Loucy (cell line): ENCODE measurements around the gene MYO5B.

Source experiments
- CTCF ChIP-seq: fragments of 200-600 bp; sonication (generic); conservative IDR thresholded peaks from 2 replicates; pipeline ENCODE4 v1.5.1; 2014; ENCODE audit warnings: mild to moderate bottlenecking, antibody characterized with exemption, low read length
- EZH2phosphoT487 ChIP-seq: fragments of 200-600 bp; IDR thresholded peaks from 2 replicates; pipeline ENCODE4 v1.6.1; 2018; ENCODE audit warnings: antibody characterized with exemption, mild to moderate bottlenecking, moderate library complexity, borderline replicate concordance

- no peak for TF ChIP-seq CTCF
- no peak for TF ChIP-seq EZH2phosphoT487
Measured at GRCh38 chr18:50163505-50163904, 31.4 kb downstream of the MYO5B start.
